22Rv1 (cell line): ENCODE measurements around the gene NPDC1.

Source experiments
- ZFX ChIP-seq: fragments of 450-650 bp; IDR thresholded peaks from 2 replicates; pipeline ENCODE4 v1.6.1; 2017; ENCODE audit warnings: antibody characterized with exemption, borderline replicate concordance
- TF ChIP-seq, protein P1 (sequence below): fragments of 450-650 bp; IDR thresholded peaks from 2 replicates; pipeline ENCODE4 v1.5.1; 2017; ENCODE audit warnings: mild to moderate bottlenecking

DNA sequence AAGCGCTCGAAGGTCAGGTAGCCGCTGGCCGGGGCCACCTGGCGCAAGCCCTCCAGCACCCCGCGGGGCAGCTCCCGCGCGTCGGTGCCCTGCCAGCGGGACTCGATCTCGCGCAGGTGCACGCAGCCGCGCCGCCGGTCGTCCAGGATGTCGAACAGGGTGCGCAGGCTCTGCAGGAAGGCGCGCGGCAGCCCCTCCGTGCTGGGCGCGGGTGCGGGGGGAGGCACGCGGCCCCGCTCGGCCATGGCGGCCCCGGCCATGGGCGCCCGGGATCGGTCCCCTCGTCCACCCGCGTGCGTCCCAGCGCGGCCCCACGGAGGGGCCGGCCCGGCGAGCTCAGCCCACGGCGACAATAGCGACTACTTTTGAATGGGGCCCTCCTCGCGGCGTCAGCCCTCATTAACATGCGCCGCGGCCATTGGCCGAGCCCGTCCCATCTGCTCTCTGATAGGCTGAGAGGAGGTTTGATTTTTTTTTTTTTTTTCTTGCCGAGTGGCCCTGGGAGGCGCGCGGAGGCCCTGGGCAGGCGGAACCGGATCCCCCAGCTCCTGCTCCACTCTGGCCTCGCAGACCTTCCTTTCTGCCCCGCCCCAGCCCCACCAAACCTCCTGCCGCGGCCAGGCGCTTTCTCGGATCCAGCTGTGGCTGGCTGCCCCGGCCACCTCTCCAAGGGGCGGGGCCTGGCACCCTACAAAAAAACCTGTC lies 24.4 kb upstream of the NPDC1 start, which contains the start of gene SAPCD2:
- TF ChIP-seq, protein P1, sequence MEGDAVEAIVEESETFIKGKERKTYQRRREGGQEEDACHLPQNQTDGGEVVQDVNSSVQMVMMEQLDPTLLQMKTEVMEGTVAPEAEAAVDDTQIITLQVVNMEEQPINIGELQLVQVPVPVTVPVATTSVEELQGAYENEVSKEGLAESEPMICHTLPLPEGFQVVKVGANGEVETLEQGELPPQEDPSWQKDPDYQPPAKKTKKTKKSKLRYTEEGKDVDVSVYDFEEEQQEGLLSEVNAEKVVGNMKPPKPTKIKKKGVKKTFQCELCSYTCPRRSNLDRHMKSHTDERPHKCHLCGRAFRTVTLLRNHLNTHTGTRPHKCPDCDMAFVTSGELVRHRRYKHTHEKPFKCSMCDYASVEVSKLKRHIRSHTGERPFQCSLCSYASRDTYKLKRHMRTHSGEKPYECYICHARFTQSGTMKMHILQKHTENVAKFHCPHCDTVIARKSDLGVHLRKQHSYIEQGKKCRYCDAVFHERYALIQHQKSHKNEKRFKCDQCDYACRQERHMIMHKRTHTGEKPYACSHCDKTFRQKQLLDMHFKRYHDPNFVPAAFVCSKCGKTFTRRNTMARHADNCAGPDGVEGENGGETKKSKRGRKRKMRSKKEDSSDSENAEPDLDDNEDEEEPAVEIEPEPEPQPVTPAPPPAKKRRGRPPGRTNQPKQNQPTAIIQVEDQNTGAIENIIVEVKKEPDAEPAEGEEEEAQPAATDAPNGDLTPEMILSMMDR, result no peak
- no peak for TF ChIP-seq ZFX
